ENCODE data around the gene GFOD1. TPM values are rescaled to one million over a fixed set of nuclear protein-coding genes. Genes with fewer than 3 reads are reported as not detected.

GFOD1 gene
- total and polyA plus RNA-seq, 10 of the 15 experiments (the other 5 are each of a cell fraction or from before 2014, with no cell fraction given), result 6.5 to 41.4 (median 16.0) TPM

DNA sequence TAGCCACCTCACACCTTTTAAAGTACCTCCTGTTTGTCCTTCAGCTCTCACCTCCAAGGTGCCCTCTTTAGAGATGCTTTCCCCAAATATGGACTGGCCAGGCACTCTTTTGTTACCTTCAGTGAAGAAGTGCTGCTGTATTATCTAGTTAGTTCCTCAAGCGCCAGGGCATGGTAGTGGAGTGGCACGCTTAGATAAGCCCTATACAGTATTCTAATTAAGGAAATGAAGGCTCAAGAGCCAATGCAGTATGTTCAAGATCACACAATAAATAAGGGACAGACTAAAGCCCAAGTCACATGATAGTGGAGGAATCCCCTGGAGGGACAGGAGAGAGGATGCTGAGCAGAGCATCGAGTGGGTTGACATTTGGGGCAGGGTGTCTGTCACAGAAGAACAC is 28.5 kb upstream of the GFOD1 start:
- H3K36me3 ChIP-seq (ENCODE audit: control insufficient read depth in 2 of 2, insufficient read depth in 2 of 2, low read length in 1 of 2), result no peaks in the 10 kb centered on the region
- H3K79me2 ChIP-seq (ENCODE audit: control insufficient read depth, insufficient read depth, low read length), result no peaks in the 10 kb centered on the region
- BruUV-seq (replicated peaks), result no TSS peak
- ATAC-seq, result no peak
- no peak overlapping the region for H2AFZ ChIP-seq (ENCODE audit: control insufficient read depth, low read depth, low read length)
- FAIRE-seq, result no peak
- intact Hi-C loops (cut with micrococcal nuclease; ENCODE audit: unreplicated experiment) (no loop called here), in situ Hi-C loops (cut with MboI) (no loop called here)
- POLR2A ChIA-PET, result no interaction called here
- RAD21 ChIA-PET (ENCODE audit: unreplicated experiment), result no interaction called here
- H3K27me3 ChIP-seq (replicated peaks in 1 of 2; ENCODE audit: control insufficient read depth in 2 of 2, insufficient read depth in 2 of 2, low read length in 1 of 2), result no peaks in the 10 kb centered on the region
- no peaks in the 10 kb centered on the region; the same call in 2 of the 3 replicates for H3K9me3 ChIP-seq (replicated peaks; ENCODE audit: control insufficient read depth, insufficient read depth, low read length)
- TF ChIP-seq ZZZ3 (IDR thresholded peaks at IDR 0.05; ENCODE audit: control insufficient read depth, insufficient read length, low read depth) (no peak), CEBPZ (IDR thresholded peaks at IDR 0.05; ENCODE audit: low read depth, low read length) (no peak), SRF (IDR thresholded peaks at IDR 0.05; ENCODE audit: low read depth in 2 of 2, low read length in 2 of 2) (no peak)
- WGBS (ENCODE audit: insufficient coverage, insufficient replicate concordance, low lambda C conversion rate, missing lambda C conversion rate), result 74% methylated on average over 3 of the region's 3 CpGs
- no peak overlapping the region for H3K9ac ChIP-seq (ENCODE audit: control insufficient read depth, insufficient read depth, low read length)
- no peaks in the 10 kb centered on the region for H3K4me1 ChIP-seq (ENCODE audit: control insufficient read depth, insufficient read depth, low read length)
- H3K4me3 ChIP-seq, result no peak overlapping the region
- H4K20me1 ChIP-seq (ENCODE audit: control insufficient read depth, insufficient read depth), result no peaks in the 10 kb centered on the region
- CTCF ChIA-PET, result no interaction called here
- no peak overlapping the region for H3K27ac ChIP-seq (ENCODE audit: control insufficient read depth, insufficient read depth)
- SMC1A ChIA-PET (ENCODE audit: uncharacterized antibody, unreplicated experiment), result no interaction called here
- DNase-seq (ENCODE audit: low read depth, low spot score), result no peak
- no peak overlapping the region for H3K4me2 ChIP-seq (ENCODE audit: control insufficient read depth, insufficient read depth)

Data from GM12878 (cell line).